KMS-11 (cell line): Measurements from ENCODE around the gene ALOX5AP.

Experiments used
- H2AFZ ChIP-seq: fragments of 200-600 bp; sonication (generic); 2 replicates; pipeline ENCODE4 v1.6.1; 2016; ENCODE audit warnings: antibody characterized with exemption, mixed run types, low read depth
- H3K27ac ChIP-seq: fragments of 200-600 bp; sonication (generic); 2 replicates; pipeline ENCODE4 v1.6.1; 2016; ENCODE audit warnings: mild to moderate bottlenecking, mixed run types
- H3K27me3 ChIP-seq: fragments of 200-600 bp; sonication (generic); 2 replicates; pipeline ENCODE4 v1.6.1; 2017; ENCODE audit warnings: mild to moderate bottlenecking, low read depth, mixed run types, moderate library complexity; ENCODE audit not compliant: insufficient read depth
- H3K36me3 ChIP-seq: fragments of 200-600 bp; sonication (generic); 2 replicates; pipeline ENCODE4 v1.6.1; 2017; ENCODE audit warnings: mild to moderate bottlenecking, mixed run types; ENCODE audit not compliant: insufficient read depth
- H3K4me1 ChIP-seq: fragments of 200-600 bp; sonication (generic); 2 replicates; pipeline ENCODE4 v1.6.1; 2016; ENCODE audit warnings: mild to moderate bottlenecking, low read depth, mixed run types; ENCODE audit not compliant: poor library complexity, severe bottlenecking
- H3K4me2 ChIP-seq: fragments of 200-600 bp; sonication (generic); 2 replicates; pipeline ENCODE4 v1.7.0; 2016; ENCODE audit warnings: mild to moderate bottlenecking, mixed run types
- H3K4me3 ChIP-seq: fragments of 200-600 bp; sonication (generic); IDR thresholded peaks from 2 replicates; pipeline ENCODE4 v1.6.1; 2017; ENCODE audit warnings: low read depth, low read length, mixed read lengths; ENCODE audit not compliant: insufficient read depth
- H3K79me2 ChIP-seq: fragments of 200-600 bp; sonication (generic); 2 replicates; pipeline ENCODE4 v1.6.1; 2016; ENCODE audit warnings: low read depth, mixed run types; ENCODE audit not compliant: insufficient read depth
- H3K9ac ChIP-seq: fragments of 200-600 bp; sonication (generic); 2 replicates; pipeline ENCODE4 v1.6.1; 2016; ENCODE audit warnings: mild to moderate bottlenecking, mixed run types
- H4K20me1 ChIP-seq: fragments of 200-600 bp; sonication (generic); 2 replicates; pipeline ENCODE4 v1.6.1; 2016; ENCODE audit warnings: mild to moderate bottlenecking, mixed run types; ENCODE audit not compliant: insufficient read depth
- TF ChIP-seq, protein P1 (sequence below): fragments of 200-600 bp; sonication (generic); conservative IDR thresholded peaks from 2 replicates; pipeline ENCODE4 v1.6.1; 2017; ENCODE audit warnings: low read depth, mild to moderate bottlenecking, antibody characterized with exemption, low read length, moderate library complexity, mixed read lengths

ALOX5AP gene

DNA sequence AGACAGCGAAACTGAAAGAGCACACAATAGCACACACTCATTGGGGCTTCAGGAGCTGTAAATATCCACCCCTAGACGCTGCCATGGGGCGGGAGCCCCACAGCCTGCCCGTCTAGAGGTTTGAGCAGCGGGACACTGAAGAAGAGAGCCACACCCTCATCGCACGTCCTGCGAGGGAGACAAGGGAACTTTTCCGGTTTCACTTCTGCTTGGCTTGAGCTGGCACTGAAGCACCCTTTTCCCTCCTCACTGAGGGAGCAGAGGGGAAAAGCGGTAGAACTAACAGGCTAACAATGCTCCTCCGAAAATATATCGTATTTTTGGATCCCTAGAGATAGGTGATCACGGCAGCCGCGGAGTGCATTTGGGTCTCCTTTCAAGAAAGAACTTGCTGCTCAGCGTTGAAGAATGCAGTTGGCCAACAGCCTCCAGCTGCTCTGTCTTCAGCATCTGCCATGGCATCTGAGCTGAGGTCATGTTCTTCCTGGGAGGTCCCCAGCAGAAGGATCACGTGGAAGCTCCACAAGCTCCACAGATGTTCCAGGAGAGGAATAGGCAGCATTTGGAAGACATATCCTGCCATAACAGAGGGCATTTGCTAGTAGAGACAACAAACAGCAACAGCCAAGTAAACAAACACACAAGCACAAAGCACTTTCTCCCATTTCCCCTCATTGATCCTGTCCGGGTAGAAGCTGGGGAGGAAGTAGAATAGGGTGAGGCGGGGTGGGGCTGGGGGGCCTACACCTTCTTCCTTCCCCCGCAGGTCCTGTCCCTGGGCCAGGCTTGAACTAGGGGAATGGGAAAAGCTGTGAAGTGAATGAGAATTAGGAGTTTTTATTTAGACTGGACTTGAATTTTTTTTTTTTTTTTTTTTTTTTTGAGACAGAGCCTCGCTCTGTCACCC lies 44.8 kb upstream of the ALOX5AP start:
- Histone ChIP-seq H3K27ac (peak overlapping the region; percentile 48), H2AFZ (peak overlapping the region; percentile 85), H4K20me1 (no peaks in the 10 kb centered on the region), H3K9ac (peak overlapping the region; percentile 37; the same call in 1 of the 2 replicates), H3K79me2 (no peaks in the 10 kb centered on the region), H3K36me3 (no peaks in the 10 kb centered on the region), H3K4me1 (peaks cover 20% of the 10 kb centered on the region), H3K4me2 (peak overlapping the region; percentile 84), H3K27me3 (no peaks in the 10 kb centered on the region), H3K4me3 (no peak overlapping the region)
- TF ChIP-seq, protein P1, sequence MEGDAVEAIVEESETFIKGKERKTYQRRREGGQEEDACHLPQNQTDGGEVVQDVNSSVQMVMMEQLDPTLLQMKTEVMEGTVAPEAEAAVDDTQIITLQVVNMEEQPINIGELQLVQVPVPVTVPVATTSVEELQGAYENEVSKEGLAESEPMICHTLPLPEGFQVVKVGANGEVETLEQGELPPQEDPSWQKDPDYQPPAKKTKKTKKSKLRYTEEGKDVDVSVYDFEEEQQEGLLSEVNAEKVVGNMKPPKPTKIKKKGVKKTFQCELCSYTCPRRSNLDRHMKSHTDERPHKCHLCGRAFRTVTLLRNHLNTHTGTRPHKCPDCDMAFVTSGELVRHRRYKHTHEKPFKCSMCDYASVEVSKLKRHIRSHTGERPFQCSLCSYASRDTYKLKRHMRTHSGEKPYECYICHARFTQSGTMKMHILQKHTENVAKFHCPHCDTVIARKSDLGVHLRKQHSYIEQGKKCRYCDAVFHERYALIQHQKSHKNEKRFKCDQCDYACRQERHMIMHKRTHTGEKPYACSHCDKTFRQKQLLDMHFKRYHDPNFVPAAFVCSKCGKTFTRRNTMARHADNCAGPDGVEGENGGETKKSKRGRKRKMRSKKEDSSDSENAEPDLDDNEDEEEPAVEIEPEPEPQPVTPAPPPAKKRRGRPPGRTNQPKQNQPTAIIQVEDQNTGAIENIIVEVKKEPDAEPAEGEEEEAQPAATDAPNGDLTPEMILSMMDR: no peak

DNA sequence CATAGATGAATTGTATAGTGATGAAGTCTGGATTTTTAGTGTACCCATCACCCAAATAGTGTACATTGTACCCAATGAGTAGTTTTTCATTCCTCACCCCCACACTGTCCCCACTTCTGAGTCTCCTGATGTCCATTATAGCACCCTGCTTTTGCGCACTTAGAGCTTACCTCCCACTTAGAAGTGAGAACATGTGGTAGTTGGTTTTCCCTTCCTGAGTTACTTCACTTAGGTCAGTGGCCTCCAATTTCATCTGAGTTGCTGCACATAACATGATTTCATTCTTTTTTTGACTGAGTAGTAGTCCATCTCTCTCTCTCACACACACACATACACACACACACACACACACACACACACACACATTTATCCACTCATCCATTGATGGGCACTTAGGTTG lies 43.2 kb upstream of the ALOX5AP start:
- Histone ChIP-seq H3K4me3 (no peak overlapping the region), H3K27ac (no peak overlapping the region), H3K27me3 (no peaks in the 10 kb centered on the region), H3K4me1 (peaks cover 34% of the 10 kb centered on the region), H3K36me3 (no peaks in the 10 kb centered on the region), H4K20me1 (no peaks in the 10 kb centered on the region), H3K4me2 (no peak overlapping the region), H2AFZ (no peak overlapping the region), H3K9ac (no peak overlapping the region), H3K79me2 (no peaks in the 10 kb centered on the region)
- TF ChIP-seq, protein P1: no peak

DNA sequence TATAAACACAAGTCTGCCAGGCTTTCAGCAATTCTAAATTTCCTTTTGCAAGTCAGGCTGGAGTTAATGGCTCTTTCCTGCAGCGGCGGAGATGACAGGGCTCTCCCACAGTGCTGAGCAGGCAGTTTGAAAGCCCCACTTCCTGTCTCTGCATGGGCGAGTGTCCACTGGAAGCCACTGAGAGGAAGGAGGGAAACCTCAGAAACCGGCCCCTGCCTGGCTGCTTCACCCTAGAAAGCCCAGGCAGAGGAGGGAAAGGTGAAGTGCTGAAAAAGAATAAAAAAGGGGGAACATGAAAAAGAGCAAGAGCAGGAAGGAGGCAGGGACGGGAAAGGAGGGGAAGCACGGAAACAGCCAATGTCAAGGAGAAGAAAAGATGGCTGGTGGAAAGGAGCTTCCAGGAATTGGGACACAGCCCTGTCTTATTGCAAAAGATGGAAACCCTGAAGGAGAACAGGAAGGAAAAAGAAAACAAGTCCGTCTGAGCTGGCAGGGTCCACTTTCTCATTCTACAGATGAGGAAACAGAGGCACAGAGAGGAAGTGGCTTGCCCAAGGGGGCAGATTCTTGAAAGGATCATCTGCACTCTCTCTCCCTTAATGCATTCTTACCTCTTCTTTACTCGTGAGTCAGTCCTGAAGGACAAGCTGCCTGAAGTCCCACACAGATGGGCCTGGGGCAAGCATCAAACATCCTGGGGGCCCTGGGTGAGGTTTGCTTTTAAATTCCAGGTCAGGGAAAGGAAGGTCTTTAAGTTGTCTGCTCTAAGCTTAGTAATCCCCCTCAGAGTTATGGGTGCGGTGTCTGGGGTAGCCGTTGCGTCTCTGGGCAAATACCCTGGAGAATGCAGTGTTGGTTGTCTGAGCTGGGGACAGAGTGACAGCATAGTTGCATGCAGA lies 38.8 kb upstream of the ALOX5AP start:
- Histone ChIP-seq H3K79me2 (no peaks in the 10 kb centered on the region), H3K4me2 (peak overlapping the region; percentile 70), H3K4me3 (no peak overlapping the region), H3K27me3 (no peaks in the 10 kb centered on the region), H2AFZ (peak overlapping the region; percentile 58; the same call in 1 of the 2 replicates), H3K36me3 (no peaks in the 10 kb centered on the region), H3K9ac (no peak overlapping the region), H3K4me1 (peaks cover 19% of the 10 kb centered on the region), H4K20me1 (no peaks in the 10 kb centered on the region), H3K27ac (peak overlapping the region; percentile 15; the same call in 1 of the 2 replicates)
- TF ChIP-seq, protein P1: no peak

DNA sequence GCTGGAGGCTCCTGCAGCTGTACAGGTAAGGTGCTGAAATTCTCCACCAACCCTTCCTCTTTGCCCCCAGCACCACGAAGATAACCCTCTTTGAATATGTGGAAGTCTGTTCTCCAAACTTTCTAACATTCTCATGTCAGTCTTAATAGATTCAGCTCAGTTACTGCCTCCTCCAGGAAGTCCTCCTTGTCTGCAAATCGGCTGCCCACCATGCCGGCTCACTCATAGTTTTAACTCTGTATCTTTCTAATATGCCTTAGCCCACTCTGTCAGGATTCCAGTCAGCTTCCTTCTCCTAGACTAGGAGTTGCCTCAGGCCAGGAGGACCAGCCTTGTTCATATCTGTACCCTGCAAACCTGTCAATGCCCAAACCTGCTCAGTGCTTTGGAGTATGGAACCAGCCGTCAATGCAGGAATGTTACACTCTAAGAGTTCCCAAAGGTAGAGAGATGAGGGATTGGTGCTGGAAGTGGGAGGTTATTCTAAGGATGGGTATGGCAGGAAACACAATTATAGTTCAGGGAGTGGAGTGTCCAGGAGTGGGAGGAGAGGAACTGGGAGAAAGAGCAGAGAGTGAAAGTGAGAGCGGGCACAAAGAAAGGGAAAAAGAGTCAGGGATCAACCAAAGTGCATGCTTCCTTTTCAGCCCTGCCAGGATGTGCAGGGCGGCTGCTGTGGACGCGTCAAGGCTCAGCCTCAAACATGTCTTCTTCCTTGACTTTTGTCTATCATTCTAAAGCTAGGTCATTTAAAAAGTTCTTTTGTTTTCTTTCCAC lies 38.0 kb upstream of the ALOX5AP start:
- no peak overlapping the region for H3K27ac ChIP-seq
- no peaks in the 10 kb centered on the region for H3K36me3 ChIP-seq
- H3K4me1 ChIP-seq: peaks cover 19% of the 10 kb centered on the region
- H3K4me2 ChIP-seq: no peak overlapping the region
- TF ChIP-seq, protein P1: no peak
- H2AFZ ChIP-seq: no peak overlapping the region
- H3K27me3 ChIP-seq: no peaks in the 10 kb centered on the region
- no peaks in the 10 kb centered on the region for H4K20me1 ChIP-seq
- H3K79me2 ChIP-seq: no peaks in the 10 kb centered on the region
- H3K9ac ChIP-seq: no peak overlapping the region
- H3K4me3 ChIP-seq: no peak overlapping the region
